ENCODE measurements around the gene EMX1. TPM values are rescaled to one million over a fixed set of nuclear protein-coding genes. Genes with fewer than 3 reads are reported as not detected.

The EMX1 gene
- total RNA-seq, 1 experiment from 2014 or later = not detected

GRCh38 chr2:72974436-72974754 lies 57.1 kb downstream of the EMX1 start:
- H3K4me3 Mint-ChIP-seq (ENCODE audit: low read depth, unreplicated experiment) = no peak overlapping the region
- H3K4me1 Mint-ChIP-seq (ENCODE audit: low read depth, unreplicated experiment) = no peaks in the 10 kb centered on the region
- H3K27ac Mint-ChIP-seq (ENCODE audit: unreplicated experiment) = no peak overlapping the region
- DNase-seq = no peak
- H3K36me3 Mint-ChIP-seq (ENCODE audit: insufficient read depth, unreplicated experiment) = no peaks in the 10 kb centered on the region
- no TSS peak for BruUV-seq (replicated peaks)
- H3K27me3 Mint-ChIP-seq (ENCODE audit: unreplicated experiment) = peaks cover 12% of the 10 kb centered on the region
- intact Hi-C loops (cut with micrococcal nuclease; ENCODE audit: unreplicated experiment) = no loop called here
- TF ChIP-seq CTCF (IDR thresholded peaks at IDR 0.05; ENCODE audit: unreplicated experiment) = no peak
- H3K9me3 Mint-ChIP-seq (ENCODE audit: low read depth, unreplicated experiment) = no peaks in the 10 kb centered on the region
- CTCF ChIA-PET = interaction anchor here (0.8 to 2.4 kb wide), 6 partner anchors 9 to 87 kb away, joined by 4 to 36 read pairs (median 6); partner anchors contain the start of gene SPR

- DNase-seq = no peak
- intact Hi-C loops (cut with micrococcal nuclease; ENCODE audit: unreplicated experiment) = no loop called here
- no peaks in the 10 kb centered on the region for H3K4me1 Mint-ChIP-seq (ENCODE audit: low read depth, unreplicated experiment)
- CTCF ChIA-PET = interaction anchor here (1.6 to 2.4 kb wide), 2 partner anchors 11 to 82 kb away, joined by 6 to 36 read pairs; no protein-coding TSS in a partner anchor
- H3K36me3 Mint-ChIP-seq (ENCODE audit: insufficient read depth, unreplicated experiment) = no peaks in the 10 kb centered on the region
- H3K9me3 Mint-ChIP-seq (ENCODE audit: low read depth, unreplicated experiment) = no peaks in the 10 kb centered on the region
- peaks cover 12% of the 10 kb centered on the region for H3K27me3 Mint-ChIP-seq (ENCODE audit: unreplicated experiment)
- no TSS peak for BruUV-seq (replicated peaks)
- no peak overlapping the region for H3K4me3 Mint-ChIP-seq (ENCODE audit: low read depth, unreplicated experiment)
- TF ChIP-seq CTCF (IDR thresholded peaks at IDR 0.05; ENCODE audit: unreplicated experiment) = no peak
- H3K27ac Mint-ChIP-seq (ENCODE audit: unreplicated experiment) = no peak overlapping the region
Measured at GRCh38 chr2:72975017-72975416, 57.7 kb downstream of the EMX1 start.

- DNase-seq = no peak
- Mint-ChIP-seq H3K9me3 (ENCODE audit: low read depth, unreplicated experiment) (no peaks in the 10 kb centered on the region), H3K4me3 (ENCODE audit: low read depth, unreplicated experiment) (no peak overlapping the region), H3K36me3 (ENCODE audit: insufficient read depth, unreplicated experiment) (no peaks in the 10 kb centered on the region), H3K27ac (ENCODE audit: unreplicated experiment) (no peak overlapping the region), H3K27me3 (ENCODE audit: unreplicated experiment) (peaks cover 4% of the 10 kb centered on the region), H3K4me1 (ENCODE audit: low read depth, unreplicated experiment) (no peaks in the 10 kb centered on the region)
- no peak for TF ChIP-seq CTCF (IDR thresholded peaks at IDR 0.05; ENCODE audit: unreplicated experiment)
- intact Hi-C loops (cut with micrococcal nuclease; ENCODE audit: unreplicated experiment) = no loop called here
- BruUV-seq (replicated peaks) = no TSS peak
- CTCF ChIA-PET = no interaction called here
Measured at GRCh38 chr2:72979896-72980295, 62.6 kb downstream of the EMX1 start.

- H3K4me1 Mint-ChIP-seq (ENCODE audit: low read depth, unreplicated experiment) = no peaks in the 10 kb centered on the region
- TF ChIP-seq CTCF (IDR thresholded peaks at IDR 0.05; ENCODE audit: unreplicated experiment) = no peak
- H3K9me3 Mint-ChIP-seq (ENCODE audit: low read depth, unreplicated experiment) = no peaks in the 10 kb centered on the region
- no TSS peak for BruUV-seq (replicated peaks)
- CTCF ChIA-PET = no interaction called here
- H3K4me3 Mint-ChIP-seq (ENCODE audit: low read depth, unreplicated experiment) = no peak overlapping the region
- no peaks in the 10 kb centered on the region for H3K27me3 Mint-ChIP-seq (ENCODE audit: unreplicated experiment)
- no peak for DNase-seq
- intact Hi-C loops (cut with micrococcal nuclease; ENCODE audit: unreplicated experiment) = no loop called here
- no peak overlapping the region for H3K27ac Mint-ChIP-seq (ENCODE audit: unreplicated experiment)
- no peaks in the 10 kb centered on the region for H3K36me3 Mint-ChIP-seq (ENCODE audit: insufficient read depth, unreplicated experiment)
Measured at GRCh38 chr2:72980535-72981217, 63.4 kb downstream of the EMX1 start.

Measured in Calu3 (cell line).